ENCODE results near the gene ZFYVE28.

- TF ChIP-seq POLR2A (IDR thresholded peaks at IDR 0.05) (no peak), CTCF (IDR thresholded peaks at IDR 0.05) (no peak)
Measured at GRCh38 chr4:2304877-2305561, 113.4 kb downstream of the ZFYVE28 start.
